NK-92 treated with Interleukin-12 subunit alpha and Interleukin-12 subunit beta, amount 100 ng/mL, for 24 hours (cell line): ENCODE data around the gene WDR1.

Experiments
- DNase-seq: peaks from one replicate; lab custom pipeline; 2025; lab: John Stamatoyannopoulos, UW

The WDR1 gene

GRCh38 chr4:10084651-10085358 is 31.8 kb downstream of the WDR1 start:
- DNase-seq, result no peak

DNA sequence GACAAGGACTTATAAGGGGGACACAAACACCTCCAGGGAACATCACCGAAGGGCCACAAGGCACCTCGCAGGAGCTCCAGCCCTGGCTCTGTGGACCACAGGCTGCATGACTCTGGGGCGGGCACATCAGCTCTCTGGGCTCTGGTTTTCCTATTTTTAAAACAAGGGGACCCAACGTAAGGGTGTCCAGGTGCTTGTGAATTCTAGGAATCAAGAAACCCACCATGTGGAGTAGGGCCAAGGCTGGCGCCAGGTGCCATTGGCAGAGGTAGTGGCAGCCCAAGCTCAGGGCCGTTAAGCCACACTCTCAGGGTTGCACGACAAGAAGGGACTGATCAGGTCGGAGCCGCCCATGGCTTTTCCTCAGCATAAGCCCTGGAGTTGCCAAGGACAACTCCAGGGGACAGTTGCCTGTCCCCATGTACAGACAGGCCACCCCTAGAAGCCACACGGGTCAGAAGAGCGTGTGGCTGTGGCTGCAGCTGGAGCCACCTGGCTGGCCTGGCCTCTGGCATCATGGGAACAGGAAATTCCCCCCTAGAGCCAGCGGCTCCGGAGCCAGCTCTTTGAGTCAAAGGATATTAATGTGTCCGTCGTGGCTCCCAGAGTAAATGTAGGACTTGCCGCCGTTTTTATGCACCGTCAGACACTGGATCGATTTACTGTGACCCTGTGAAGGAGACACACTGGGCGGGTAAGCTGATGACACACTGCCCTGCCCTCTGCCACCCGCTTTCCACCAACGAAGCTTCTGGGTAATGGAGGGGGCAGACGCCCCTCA is 32.5 kb downstream of the WDR1 start:
- no peak for DNase-seq

DNA sequence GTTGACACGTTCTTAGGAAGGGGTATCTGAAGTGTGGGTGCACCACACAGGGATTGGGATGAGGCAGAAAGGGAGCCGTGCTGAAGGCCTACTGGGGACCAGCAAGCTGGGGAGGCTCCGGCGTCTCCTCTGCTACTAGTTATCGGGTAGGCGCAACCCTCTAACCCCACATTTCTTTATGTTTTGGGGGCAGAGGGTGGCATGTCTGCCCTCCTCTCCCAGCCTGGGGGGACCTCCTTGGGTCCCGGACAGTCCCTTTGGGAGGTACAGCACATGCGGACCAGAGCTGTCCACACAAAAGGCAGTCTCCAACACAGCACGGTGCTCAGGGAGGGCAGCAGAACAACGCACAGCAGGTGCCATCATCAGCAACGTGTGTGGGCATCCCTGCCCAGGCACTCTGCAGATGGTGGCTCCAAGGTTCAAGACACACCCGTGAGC is 33.2 kb downstream of the WDR1 start:
- no peak for DNase-seq

DNA sequence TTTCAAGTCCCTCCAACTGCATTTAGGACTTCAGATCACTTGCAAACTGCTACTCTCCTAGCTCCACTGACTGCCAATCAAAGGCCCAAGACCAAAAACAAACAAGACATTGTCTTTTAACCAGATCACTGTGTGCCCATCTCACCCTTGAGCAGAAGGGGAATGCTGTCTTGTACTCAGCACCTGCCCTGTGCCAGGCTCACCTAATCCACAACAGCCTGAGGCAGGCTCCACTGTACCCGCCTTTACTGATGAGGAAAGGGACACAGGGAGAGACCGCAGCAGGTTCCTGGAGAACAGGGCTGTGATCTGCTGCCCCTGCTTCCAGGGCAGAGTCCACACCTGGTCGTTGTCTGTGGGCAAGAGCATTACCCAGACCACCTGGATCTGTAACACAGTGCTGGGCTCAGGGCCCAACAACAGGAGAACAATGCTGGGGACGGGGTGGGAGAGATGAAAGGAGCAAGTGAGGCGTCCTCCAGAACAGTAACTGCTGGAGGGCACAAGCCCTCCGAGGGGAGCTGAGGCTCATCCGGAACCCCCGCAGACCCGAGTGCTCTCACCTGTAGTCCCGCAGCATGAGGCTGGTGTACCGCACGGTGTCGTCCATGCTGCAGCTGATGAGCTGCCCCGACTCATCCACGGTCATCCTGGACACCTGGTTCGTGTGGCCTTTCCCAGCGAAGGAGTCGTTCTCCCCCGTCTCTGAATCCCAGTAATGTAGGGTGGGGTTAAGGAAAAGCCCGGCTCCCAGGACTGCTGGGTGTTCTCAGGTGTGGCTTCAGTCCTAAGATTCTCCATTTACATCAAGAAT is 33.9 kb downstream of the WDR1 start:
- DNase-seq, result no peak

DNA sequence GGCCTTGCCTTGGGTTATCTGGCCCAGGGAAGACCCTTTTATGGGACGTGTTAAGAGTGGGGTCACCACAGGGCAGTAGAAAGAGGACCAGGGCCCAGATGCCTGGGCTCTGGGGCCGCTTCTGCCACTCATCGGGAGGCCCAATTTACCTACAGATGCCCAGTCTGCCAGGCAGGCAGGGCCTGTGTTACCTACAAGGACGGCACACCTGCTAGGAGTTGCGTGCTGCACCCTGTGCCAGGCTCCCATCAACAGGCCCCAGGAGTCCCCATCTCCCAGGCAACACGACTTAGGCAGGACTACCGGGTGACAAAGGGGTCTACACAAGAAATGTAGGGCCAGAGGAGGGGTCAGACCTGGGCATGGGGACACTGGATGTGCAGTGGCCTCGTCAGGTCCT is 34.6 kb downstream of the WDR1 start:
- DNase-seq, result no peak

DNA sequence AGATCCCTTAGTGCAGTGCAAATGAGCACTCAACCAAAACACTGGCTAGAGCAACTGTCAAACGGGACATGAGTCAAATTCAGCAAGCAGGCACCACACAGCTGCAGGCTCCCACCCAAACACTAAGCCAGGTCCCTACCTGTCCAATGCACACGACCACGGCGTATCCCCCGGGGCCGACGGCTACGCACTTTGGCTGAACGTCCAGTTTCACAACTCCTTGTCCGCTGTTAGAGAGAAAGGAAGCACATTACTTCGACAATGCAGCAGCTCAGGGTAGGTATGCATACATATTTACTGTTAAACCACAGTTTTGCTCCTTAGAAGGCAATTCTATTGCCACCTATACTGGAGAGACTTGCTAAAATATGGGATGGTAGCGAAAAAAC is 35.4 kb downstream of the WDR1 start:
- DNase-seq, result no peak

- no peak for DNase-seq
Observed at GRCh38 chr4:10080589-10081217, 35.9 kb downstream of the WDR1 start.

- DNase-seq, result no peak
Observed at GRCh38 chr4:10079912-10080588, 36.5 kb downstream of the WDR1 start.

DNA sequence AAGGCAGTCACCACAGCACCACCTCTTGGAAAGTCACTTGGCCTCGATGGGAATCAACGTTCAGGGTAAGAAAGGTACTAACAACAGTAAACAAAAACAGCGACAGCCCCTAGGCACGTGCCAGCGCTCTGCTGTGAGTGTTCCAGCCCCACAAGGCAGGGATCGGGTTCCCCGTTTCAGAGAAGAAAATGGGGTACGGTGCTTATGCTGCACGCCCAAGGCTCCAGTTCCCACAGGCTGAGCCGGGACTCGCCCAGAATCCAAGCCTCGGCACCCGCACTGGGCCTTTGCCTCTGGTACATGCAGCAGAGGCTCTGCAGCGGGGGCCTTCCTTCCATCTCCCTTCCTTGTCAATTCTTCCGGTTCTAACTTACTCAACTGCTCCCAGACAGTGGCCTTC is 37.3 kb downstream of the WDR1 start:
- DNase-seq, result no peak

- DNase-seq, result no peak
Observed at GRCh38 chr4:10078481-10079233, 37.9 kb downstream of the WDR1 start.

GRCh38 chr4:10077483-10078335 is 38.9 kb downstream of the WDR1 start:
- no peak for DNase-seq

DNA sequence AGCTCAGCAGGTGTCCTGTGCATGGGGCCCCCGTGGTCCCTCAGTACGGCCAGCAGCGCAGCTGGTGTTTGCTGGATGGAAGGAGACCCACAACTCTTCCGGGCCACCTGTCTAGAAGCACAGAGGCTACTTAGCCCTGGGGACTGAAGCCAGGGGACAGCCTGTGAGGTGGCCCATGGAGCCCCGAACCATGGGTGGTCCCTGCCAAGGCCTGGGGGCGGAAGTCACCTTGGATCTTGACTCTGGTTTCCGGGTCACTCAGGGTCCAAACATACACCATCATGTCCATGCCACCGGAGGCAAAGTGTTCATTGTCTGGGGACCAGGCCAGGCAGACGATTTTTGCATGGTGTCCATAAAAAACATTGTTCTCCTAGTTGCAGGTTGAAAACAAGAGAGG is 39.5 kb downstream of the WDR1 start:
- no peak for DNase-seq

DNA sequence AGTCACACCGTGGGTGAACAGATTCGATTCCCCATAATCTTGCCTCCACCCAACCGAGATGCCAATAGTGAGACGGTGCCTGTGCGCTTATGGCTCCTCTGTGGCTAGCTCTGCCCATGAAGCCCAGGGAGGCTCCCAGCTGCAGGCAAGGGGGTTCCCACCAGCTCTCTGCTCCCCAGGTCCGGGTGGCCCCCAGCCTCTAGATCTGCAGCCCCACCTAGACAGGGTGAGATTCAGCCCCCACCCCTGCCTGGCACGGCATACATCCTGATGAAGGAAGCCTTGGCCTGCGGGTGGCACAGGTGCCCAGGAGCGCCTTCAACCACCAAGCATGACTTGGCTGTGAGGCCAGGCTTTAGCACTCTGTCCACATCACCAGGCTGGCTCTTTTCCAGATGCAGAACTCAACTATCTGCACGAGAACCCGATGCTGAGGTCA is 40.6 kb downstream of the WDR1 start:
- no peak for DNase-seq

DNA sequence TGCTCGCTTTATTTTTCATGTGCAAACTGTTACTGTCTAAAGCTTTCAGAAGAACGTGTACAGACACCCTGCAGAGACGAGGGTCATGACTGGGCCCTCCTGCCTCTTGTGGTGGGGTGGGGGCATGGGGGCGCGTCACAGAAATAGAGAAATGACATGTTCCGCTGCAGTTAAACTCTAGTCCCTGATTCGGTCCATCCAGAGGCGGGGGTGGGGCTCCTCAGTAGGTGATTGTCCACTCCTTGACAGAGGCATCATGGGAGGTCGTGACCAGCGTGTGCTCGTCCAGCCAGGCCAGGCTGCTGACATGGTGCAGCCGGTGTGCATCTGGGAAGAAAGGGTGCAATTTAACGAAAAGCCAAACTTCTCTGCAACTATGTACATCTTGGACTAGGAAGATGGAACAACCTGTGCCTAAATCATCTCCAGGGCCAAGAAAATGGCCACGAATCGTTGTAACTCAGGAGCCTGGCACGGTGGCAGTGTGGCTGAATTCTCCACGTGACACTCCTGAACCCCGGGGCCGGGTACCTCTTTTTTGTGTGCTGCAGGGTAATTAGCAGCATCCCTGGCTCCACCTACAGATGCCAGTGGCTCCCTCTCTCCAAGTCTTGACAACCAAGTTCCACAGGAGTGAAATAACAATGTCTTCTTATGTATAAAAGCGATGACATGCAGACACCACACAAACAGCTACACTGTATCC is 41.3 kb downstream of the WDR1 start:
- DNase-seq, result no peak

- no peak for DNase-seq
Observed at GRCh38 chr4:10074767-10075105, 41.9 kb downstream of the WDR1 start.

GRCh38 chr4:10074076-10074766 is 42.4 kb downstream of the WDR1 start:
- DNase-seq, result no peak

GRCh38 chr4:10072420-10073017 is 44.1 kb downstream of the WDR1 start:
- DNase-seq, result no peak

- DNase-seq, result no peak
Observed at GRCh38 chr4:10069075-10069642, 47.4 kb downstream of the WDR1 start.
